Measurements from ENCODE around the gene ARL6IP5.

GRCh38 chr3:69094467-69095205 lies 9.9 kb downstream of the ARL6IP5 start:
- TF ChIP-seq CTCF (conservative IDR thresholded peaks at IDR 0.05 in 1 of 2, IDR thresholded peaks at IDR 0.05 in 1 of 2; ENCODE audit: extremely low read depth in 1 of 2, insufficient read depth in 1 of 2, low read depth in 1 of 2, low read length in 2 of 2) (no peak), EZH2 (IDR thresholded peaks at IDR 0.05; ENCODE audit: borderline replicate concordance, low read length) (no peak)
